Right lobe of liver (tissue), 4 donors: ENCODE results near the gene RERE.

ENCODE experiments used
- POLR2A ChIP-seq: fragments of 450-650 bp; IDR thresholded peaks from one replicate; pipeline ENCODE4 v1.6.1; 2017; ENCODE audit warnings: antibody characterized with exemption, mild to moderate bottlenecking
- TF ChIP-seq, protein P1 (sequence below), 4 donors: fragments of 200-600 bp in 3 of 4; fragments of 450-650 bp in 1 of 4; IDR thresholded peaks; one replicate each; pipeline versions ENCODE4 v1.5.1 to v1.8.0; 2016 to 2022; ENCODE audit warnings: antibody characterized with exemption in 4 of 4, mild to moderate bottlenecking in 2 of 4
- donor health status: DM: no; HTN: no; CAD: no.
- donor health status: DM: no; HTN: no; CAD: no.
- donor health status: DM: no; HTN: yes; CAD: no.

- TF ChIP-seq, protein P1, sequence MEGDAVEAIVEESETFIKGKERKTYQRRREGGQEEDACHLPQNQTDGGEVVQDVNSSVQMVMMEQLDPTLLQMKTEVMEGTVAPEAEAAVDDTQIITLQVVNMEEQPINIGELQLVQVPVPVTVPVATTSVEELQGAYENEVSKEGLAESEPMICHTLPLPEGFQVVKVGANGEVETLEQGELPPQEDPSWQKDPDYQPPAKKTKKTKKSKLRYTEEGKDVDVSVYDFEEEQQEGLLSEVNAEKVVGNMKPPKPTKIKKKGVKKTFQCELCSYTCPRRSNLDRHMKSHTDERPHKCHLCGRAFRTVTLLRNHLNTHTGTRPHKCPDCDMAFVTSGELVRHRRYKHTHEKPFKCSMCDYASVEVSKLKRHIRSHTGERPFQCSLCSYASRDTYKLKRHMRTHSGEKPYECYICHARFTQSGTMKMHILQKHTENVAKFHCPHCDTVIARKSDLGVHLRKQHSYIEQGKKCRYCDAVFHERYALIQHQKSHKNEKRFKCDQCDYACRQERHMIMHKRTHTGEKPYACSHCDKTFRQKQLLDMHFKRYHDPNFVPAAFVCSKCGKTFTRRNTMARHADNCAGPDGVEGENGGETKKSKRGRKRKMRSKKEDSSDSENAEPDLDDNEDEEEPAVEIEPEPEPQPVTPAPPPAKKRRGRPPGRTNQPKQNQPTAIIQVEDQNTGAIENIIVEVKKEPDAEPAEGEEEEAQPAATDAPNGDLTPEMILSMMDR (IDR thresholded peaks at IDR 0.05), result no peak
- no peak for TF ChIP-seq POLR2A
Observed at GRCh38 chr1:8742022-8742924, 75.2 kb downstream of the RERE start.
